GM21526 (cell line): Measurements from ENCODE around the gene COL5A2.

Experiments used
- ATAC-seq: cut with Tn5 transposase; IDR thresholded peaks from one replicate; pipeline ENCODE4 v1.9.1; 2021; ENCODE audit warnings: moderate library complexity; ENCODE audit not compliant: unreplicated experiment, low FRiP score

Gene COL5A2

DNA sequence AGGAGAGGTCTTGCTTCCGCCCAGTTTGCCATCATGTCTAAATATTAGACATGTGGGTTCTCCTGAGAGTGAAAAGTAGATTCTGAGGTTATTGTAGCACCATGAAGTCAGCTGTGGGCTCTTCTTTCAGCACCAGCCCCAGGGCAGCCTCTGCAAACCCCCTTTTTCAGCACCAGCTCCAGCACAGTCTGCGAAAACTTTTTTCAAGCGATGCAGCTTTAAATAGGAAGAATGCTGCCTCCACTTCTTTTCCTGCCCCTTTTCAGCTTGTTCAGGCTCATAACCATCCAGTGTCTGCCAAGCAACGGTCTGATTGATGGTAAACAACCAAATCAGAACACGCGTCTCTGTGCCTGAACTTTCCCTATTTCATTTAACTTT lies at the start of gene COL5A2:
COL5A2 (minus strand) TSS at position 192 of the 381 bp plus-strand sequence; CDS start at position 35, 157 bp downstream.
- no peak for ATAC-seq

- no peak for ATAC-seq
Measured at GRCh38 chr2:189226017-189226416, 46.5 kb upstream of the COL5A2 start.

DNA sequence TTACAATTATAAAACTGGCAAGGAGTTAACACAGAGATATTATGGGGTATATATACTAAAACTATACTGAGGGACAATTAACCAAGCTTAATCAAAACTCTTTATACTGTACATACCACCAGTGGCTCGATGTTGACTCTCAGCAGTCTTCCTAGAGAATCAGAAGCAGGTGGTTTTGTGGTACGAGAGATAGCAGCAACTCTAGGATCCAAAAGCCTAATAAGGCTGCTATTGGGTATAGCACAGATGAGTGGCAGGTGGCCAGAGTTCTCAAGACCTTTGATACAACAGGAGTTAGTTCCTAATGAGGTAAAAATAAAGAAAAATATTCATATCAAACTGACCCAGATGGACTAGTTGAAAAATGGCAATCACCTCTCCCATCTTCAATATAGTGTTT lies 45.5 kb upstream of the COL5A2 start:
- ATAC-seq: no peak

- ATAC-seq: no peak
Measured at GRCh38 chr2:189222468-189223105, 43.0 kb upstream of the COL5A2 start.

GRCh38 chr2:189221811-189222467 lies 42.4 kb upstream of the COL5A2 start:
- ATAC-seq: no peak

DNA sequence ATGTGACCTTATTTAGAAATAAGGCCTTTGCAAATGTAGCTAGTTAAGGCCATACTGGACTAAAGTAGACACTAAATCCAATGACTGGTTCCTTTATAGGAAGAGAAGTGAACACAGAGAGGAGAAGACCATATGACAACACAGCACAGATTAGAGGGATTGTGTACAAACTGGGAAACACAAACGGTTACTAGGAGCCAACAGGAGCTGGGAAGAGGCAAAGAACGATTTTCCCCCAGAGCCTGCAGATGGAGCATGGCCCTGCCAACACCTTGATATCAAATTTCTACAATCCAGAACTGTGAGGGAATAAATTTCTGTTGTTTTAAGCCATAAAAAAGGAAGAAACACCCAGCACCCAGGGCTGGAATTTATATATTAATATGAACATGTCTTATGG lies 38.7 kb upstream of the COL5A2 start:
- no peak for ATAC-seq

DNA sequence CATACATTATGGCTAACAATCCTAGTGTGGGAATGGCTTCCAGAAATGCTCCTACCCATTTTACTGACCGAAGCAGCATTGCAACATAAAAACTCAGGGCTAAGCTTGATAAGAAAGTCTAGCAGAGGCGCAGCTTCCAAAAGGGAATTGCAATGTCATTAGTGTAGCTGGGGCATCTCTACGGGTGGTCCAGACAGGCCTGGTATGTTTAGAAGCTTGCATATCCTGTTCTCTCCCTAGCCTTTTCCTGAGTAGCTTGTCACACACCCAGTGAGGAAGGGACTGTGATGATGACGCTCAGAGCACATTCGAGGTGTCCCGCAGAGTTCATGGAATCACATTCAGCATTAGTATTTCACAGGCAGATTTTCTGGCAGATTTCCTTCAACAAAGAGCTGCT lies 38.0 kb upstream of the COL5A2 start:
- ATAC-seq: no peak

DNA sequence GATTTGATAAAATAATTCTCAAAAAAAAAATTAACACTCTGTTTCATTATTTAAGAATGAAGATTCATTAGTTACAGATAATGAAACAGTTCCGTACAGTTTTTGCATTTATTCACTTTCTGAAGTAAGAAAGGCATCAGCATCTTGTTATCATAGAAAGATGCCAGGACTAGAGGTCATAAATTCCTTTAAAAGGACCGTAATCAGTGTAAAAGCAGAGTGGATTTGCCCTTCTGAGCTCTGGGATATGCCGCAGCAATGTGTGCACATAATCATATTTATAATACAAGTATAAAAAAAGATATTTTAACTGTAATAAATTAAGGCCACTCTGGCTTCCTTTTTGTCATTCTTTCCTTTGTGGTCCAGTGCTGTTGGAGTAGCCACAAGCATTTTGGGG lies 37.5 kb upstream of the COL5A2 start:
- ATAC-seq: no peak

DNA sequence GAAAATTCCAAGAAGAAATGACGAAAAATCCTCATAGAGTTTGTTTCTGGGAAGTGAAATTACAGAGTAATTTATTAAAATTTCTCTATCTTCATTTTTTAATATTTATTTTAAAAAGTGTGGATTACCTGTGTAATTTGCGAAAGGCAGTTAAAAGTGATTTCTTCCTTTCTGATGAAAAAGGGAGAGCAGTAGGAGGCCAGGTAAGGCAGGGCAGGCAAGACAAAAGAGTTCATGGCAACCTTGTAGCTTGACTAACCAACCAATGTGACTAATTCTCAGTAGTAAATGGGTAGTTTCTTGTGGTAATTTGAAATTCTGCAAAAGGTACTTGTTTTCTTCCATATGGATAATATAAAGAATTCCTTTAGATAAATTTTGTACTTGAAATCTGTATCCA lies 34.9 kb upstream of the COL5A2 start:
- no peak for ATAC-seq

DNA sequence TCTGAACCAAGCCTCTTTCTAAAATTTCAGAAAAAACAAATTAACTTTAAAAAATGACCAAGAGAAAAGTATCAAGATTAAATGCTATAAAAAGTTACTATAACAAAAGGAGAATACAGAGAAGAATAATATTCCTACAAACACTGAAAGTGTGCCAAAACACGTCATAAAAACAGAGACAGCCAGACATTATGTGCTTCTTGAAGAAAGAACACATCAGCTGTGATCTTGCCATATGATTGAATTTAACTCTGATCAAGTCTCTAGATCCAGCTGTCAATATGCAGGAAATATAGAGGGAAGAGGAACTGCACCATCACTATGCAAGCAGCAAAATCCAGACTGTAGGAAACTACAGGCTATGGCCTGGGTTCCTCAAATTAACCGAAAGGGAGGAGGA lies 33.7 kb upstream of the COL5A2 start:
- ATAC-seq: no peak

DNA sequence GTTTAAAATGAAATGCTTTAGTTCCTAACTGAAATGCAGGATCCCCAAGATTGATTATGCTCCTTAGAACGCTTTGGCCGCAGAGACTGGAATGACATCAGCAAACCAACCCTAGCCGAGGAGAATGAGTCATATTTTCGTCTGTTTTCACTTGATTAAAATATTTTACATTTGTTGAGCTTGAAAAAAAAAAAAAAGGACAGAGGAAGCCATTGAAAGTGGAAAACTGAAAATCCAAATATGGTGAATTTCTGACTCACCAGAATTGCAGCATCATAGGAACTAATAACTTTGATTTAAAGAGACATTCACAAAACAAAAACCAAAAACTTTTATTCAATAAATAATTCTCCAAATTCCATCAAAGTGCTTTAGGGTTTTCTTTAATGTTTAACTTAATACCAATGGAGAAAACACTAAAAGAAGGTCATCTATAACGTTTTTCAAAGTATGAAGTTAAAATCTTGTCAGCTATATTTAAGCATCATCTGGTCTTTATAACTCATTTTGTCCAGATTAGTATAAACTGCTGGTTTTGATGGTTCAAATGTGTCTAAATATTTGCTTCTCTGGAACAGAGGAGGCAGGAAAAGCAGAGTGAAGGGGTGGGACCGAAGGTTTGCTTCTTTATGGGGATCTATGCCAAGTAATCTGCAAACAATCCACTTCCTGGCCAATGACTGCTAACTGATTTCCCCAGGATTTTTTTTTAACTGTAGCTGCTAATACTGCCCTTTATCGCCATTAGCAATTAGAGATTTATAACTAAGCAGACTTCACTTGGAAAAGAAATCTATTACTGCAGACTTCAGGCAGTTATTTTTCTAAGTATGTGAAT lies 30.9 kb upstream of the COL5A2 start:
- ATAC-seq: no peak

GRCh38 chr2:189208254-189208653 lies 28.7 kb upstream of the COL5A2 start:
- no peak for ATAC-seq

- ATAC-seq: no peak
Measured at GRCh38 chr2:189204322-189204941, 24.9 kb upstream of the COL5A2 start.

GRCh38 chr2:189203177-189203799 lies 23.7 kb upstream of the COL5A2 start:
- no peak for ATAC-seq

DNA sequence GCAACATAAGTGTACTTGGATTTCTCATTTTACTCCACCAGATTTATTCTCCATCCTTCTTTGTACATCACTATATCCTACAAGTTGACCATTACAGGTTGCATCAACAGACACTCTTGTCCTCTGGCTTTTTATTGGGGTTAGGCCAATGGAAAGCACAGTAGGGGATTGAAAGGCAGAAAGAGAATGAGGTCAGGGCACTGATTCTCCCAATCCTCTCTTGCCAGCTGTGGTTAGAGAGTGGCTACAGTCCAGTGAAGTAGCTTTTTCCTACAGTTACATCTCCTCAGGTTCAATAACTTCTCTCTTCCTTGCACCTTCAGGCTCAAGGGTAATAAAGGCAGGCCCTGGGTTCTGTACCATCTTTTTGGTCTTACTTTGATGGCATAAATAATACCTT lies 20.2 kb upstream of the COL5A2 start:
- no peak for ATAC-seq

GRCh38 chr2:189192766-189193165 lies 13.2 kb upstream of the COL5A2 start:
- ATAC-seq: no peak

DNA sequence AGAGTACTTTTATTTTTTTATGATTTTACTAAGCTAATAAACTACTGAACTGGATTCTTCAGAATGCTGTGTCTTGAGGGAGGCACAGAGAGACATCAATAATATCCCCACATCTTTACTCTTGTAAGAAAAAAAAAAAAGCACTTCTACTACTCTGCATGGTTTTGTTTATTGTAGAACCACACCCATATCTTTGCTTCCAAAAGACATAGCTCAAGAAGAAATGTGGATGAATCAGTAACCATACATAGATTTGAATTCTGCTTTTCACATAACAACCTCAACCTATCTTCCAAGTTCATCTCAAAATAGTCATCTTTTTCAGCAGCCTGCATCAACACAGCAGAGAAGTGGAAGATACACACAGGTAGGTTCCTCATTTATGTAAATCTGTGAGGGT lies 12.2 kb upstream of the COL5A2 start:
- ATAC-seq: no peak

- no peak for ATAC-seq
Measured at GRCh38 chr2:189190685-189191084, 11.1 kb upstream of the COL5A2 start.

DNA sequence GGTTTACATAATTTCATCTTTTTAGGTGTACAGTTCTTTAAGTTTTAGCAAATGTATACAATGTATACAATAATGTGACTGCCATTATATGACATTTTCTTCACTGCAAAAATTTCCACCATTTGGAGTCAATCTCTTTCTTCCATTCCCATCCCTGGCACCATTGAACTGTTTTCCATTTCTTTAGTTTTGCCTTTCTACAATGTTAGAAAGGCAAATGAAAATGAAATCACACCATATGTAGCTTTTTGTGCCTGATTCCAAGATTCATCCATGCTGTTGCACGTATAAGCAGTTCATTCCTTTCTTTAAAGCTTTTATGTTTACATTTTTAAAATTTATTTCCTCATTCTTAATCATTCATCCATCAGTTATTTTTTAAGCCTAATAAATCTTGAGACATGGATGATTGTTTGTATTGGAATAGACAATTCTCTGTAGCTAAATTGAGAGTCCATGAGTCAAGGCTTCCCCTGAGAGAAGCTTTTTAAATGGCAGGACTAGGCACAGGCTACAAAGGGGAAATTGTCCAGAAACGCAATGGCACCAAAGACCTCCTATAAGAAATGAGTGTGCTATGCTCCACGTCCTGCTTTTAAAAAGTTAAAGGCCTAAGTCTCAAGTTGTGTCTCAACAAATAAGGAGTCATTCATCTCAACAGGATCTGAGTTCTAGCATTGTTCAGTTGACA lies 8.7 kb upstream of the COL5A2 start:
- ATAC-seq: no peak

GRCh38 chr2:189183170-189183569 lies 3.6 kb upstream of the COL5A2 start:
- no peak for ATAC-seq
